ENCODE results near the gene TCF12. TPM values are rescaled to one million over a fixed set of nuclear protein-coding genes. Genes with fewer than 3 reads are reported as not detected.

The TCF12 gene
- total RNA-seq, 1 experiment from 2014 or later: 76.7 TPM

GRCh38 chr15:56891852-56892440 lies 26.5 kb upstream of the TCF12 start:
- Histone ChIP-seq H3K27me3 (ENCODE audit: insufficient read depth, low read length) (peaks cover 9% of the 10 kb centered on the region; the same call in 1 of the 2 replicates), H2BK12ac (ENCODE audit: insufficient read length, low read depth, low read length) (no peak overlapping the region), H3K14ac (ENCODE audit: insufficient read depth, low read length) (no peak overlapping the region), H3K23me2 (ENCODE audit: insufficient read length, low read depth, low read length, poor library complexity, severe bottlenecking) (peaks cover under 1% of the 10 kb centered on the region), H3K27ac (ENCODE audit: insufficient read length, low read depth, low read length) (no peak overlapping the region), H2AFZ (ENCODE audit: low read length) (no peak overlapping the region), H3K79me1 (ENCODE audit: insufficient read depth, low read depth, low read length, poor library complexity, severe bottlenecking) (no peaks in the 10 kb centered on the region), H4K20me1 (ENCODE audit: control insufficient read depth, insufficient read depth, insufficient read length) (no peaks in the 10 kb centered on the region), H2BK20ac (ENCODE audit: low read depth, low read length, poor library complexity, severe bottlenecking) (no peak overlapping the region), H3K9me3 (ENCODE audit: control insufficient read depth, low read depth, low read length) (no peaks in the 10 kb centered on the region), H3K4me1 (ENCODE audit: insufficient read depth, low read length) (no peaks in the 10 kb centered on the region), H3K4me2 (ENCODE audit: insufficient read depth, insufficient read length, low read length) (no peak overlapping the region), H3K56ac (ENCODE audit: insufficient read length, low read depth, low read length) (no peak overlapping the region), H2BK5ac (ENCODE audit: insufficient read length, low read length) (no peak overlapping the region), H2BK120ac (ENCODE audit: low read depth, low read length, poor library complexity, severe bottlenecking) (no peak overlapping the region), H3K23ac (ENCODE audit: insufficient read length, low read depth, low read length) (no peak overlapping the region), H3K4ac (ENCODE audit: low read depth, low read length) (no peak overlapping the region), H4K91ac (ENCODE audit: insufficient read length, low read depth, low read length) (no peak overlapping the region), H4K8ac (replicated peaks; ENCODE audit: insufficient read length, low read depth, low read length) (no peak overlapping the region), H3K18ac (ENCODE audit: insufficient read length, low read depth, low read length) (no peak overlapping the region), H3K9ac (ENCODE audit: extremely low read depth, insufficient read length, low read length) (no peak overlapping the region), H3K79me2 (ENCODE audit: insufficient read depth, low read length) (no peaks in the 10 kb centered on the region), H4K5ac (ENCODE audit: insufficient read length, low read depth, low read length) (no peak overlapping the region), H2BK15ac (ENCODE audit: low read depth, low read length) (no peak overlapping the region), H3T11ph (ENCODE audit: low read length) (no peak overlapping the region), H2AK5ac (ENCODE audit: insufficient read length, low read length) (no peak overlapping the region)
- peaks cover 16 to 23% of the 10 kb centered on the region in 2 experiments for H3K4me1 Mint-ChIP-seq
- H3K9me3 Mint-ChIP-seq: no peaks in the 10 kb centered on the region
- TF ChIP-seq CTCF (conservative IDR thresholded peaks at IDR 0.05): no peak
- peak overlapping the region in 2 of 3 experiments; percentile 5 to 12; a peak in 1 of 7 replicates for H3K27ac Mint-ChIP-seq
- H3K4me3 Mint-ChIP-seq: no peak overlapping the region
- no peak for DNase-seq
- H3K36me3 Mint-ChIP-seq (ENCODE audit: insufficient read depth in 1 of 3, low read depth in 3 of 3): peaks cover 0 to 4% (median 2%) of the 10 kb centered on the region in 3 experiments; a peak in 3 of 7 replicates
- peaks cover 21% of the 10 kb centered on the region for H3K27me3 Mint-ChIP-seq (ENCODE audit: low read depth)

Measured in H9 (cell line).